ENCODE results near the gene CAMK1G.

DNA sequence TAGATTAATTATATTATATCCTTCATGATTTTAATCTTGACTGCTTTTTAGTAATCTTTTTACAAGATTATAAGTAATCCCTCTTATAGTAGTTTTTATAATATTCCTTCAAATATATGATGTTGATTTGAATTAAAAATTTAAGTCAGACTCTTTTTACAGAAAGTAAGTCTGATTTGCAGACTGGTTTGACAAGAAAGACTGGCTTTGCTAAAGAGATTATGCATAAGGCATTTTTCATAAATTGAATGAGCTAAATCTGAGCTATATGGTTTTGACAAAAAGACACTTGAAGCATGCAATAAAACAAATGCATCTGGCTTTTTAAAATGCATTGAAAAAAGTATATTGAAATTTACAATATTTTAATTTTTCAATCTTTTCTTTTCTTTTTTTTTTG, 26.3 kb upstream of the CAMK1G start:
- TF ChIP-seq, protein P1, sequence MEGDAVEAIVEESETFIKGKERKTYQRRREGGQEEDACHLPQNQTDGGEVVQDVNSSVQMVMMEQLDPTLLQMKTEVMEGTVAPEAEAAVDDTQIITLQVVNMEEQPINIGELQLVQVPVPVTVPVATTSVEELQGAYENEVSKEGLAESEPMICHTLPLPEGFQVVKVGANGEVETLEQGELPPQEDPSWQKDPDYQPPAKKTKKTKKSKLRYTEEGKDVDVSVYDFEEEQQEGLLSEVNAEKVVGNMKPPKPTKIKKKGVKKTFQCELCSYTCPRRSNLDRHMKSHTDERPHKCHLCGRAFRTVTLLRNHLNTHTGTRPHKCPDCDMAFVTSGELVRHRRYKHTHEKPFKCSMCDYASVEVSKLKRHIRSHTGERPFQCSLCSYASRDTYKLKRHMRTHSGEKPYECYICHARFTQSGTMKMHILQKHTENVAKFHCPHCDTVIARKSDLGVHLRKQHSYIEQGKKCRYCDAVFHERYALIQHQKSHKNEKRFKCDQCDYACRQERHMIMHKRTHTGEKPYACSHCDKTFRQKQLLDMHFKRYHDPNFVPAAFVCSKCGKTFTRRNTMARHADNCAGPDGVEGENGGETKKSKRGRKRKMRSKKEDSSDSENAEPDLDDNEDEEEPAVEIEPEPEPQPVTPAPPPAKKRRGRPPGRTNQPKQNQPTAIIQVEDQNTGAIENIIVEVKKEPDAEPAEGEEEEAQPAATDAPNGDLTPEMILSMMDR (IDR thresholded peaks at IDR 0.05) = no peak
- TF ChIP-seq POLR2A (IDR thresholded peaks at IDR 0.05) = no peak
- TF ChIP-seq POLR2AphosphoS5 (IDR thresholded peaks at IDR 0.05) = no peak

Measured in prostate gland (tissue), 2 donors.